Erythroblast (primary cell): Measurements from ENCODE around the gene HPSE.

Source experiments
- GATA1 ChIP-seq: IDR thresholded peaks from 2 replicates; pipeline ENCODE4 v1.6.1; 2011; ENCODE audit warnings: low read depth, mild to moderate bottlenecking, control low read depth, low read length, moderate library complexity
- POLR2A ChIP-seq: IDR thresholded peaks from 2 replicates; pipeline ENCODE4 v1.6.1; 2011; ENCODE audit warnings: mild to moderate bottlenecking, low read length

DNA sequence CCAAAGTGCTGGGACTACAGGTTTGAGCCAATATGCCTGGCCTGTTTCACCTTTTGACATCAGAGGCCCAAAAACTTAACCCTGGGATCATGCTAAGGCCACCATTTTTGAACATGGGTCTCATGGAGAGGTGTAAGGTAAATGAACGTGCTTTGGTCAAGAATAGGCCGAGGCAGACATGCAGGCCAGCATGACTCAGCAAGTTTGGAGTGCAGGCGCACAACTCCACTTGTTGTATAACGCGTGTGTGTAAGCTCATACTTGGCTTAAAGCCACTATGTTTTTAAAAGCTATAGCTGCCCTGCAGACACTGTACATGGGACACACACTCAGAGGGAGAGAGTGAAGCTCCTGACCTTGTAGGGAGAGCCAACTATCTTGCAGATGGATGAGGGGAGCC is 43.8 kb upstream of the HPSE start:
- TF ChIP-seq POLR2A (no peak), GATA1 (no peak)
